HK-2 (cell line): ENCODE data around the gene CNTN5.
A peak's percentile ranks its signal among the peaks of the same experiment; 100 is the strongest.
"Not testable (repeated sequence)": the region's sequence is repeated elsewhere in the genome, so short reads cannot be mapped to it uniquely, and the experiment has no call there.

Experiments used
- DNase-seq: peaks from one replicate; pipeline ENCODE4 v3.0.0-alpha.2; 2018; ENCODE audit not compliant: unreplicated experiment

Gene CNTN5

GRCh38 chr11:99020352-99021225, at the start of gene CNTN5:
Gene CNTN5 (plus strand): TSS chr11:99020949.
- DNase-seq = peak; percentile 64

GRCh38 chr11:98979205-98979604, 41.5 kb upstream of the CNTN5 start:
- DNase-seq = no peak

GRCh38 chr11:99015634-99016454, 4.9 kb upstream of the CNTN5 start:
- DNase-seq = no peak

- no peak for DNase-seq
Measured at GRCh38 chr11:99019696-99020095, 1.1 kb upstream of the CNTN5 start.

- no peak for DNase-seq
Measured at GRCh38 chr11:99037057-99037456, 16.3 kb downstream of the CNTN5 start.

GRCh38 chr11:99063331-99063730, 42.6 kb downstream of the CNTN5 start:
- no peak for DNase-seq

GRCh38 chr11:99065121-99065520, 44.4 kb downstream of the CNTN5 start:
- no peak for DNase-seq

GRCh38 chr11:99066618-99067317, 46.0 kb downstream of the CNTN5 start:
- DNase-seq = no peak

- DNase-seq = no peak
Measured at GRCh38 chr11:99068832-99069231, 48.1 kb downstream of the CNTN5 start.

GRCh38 chr11:99069856-99070444, 49.2 kb downstream of the CNTN5 start:
- DNase-seq = no peak

GRCh38 chr11:99079576-99079975, 58.8 kb downstream of the CNTN5 start:
- DNase-seq = no peak

GRCh38 chr11:99080154-99080553, 59.4 kb downstream of the CNTN5 start:
- DNase-seq = no peak

- DNase-seq = no peak
Measured at GRCh38 chr11:99098258-99098657, 77.5 kb downstream of the CNTN5 start.

- DNase-seq = no peak
Measured at GRCh38 chr11:99098751-99099150, 78.0 kb downstream of the CNTN5 start.

- DNase-seq = no peak
Measured at GRCh38 chr11:99117603-99118002, 96.9 kb downstream of the CNTN5 start.

GRCh38 chr11:99133862-99134261, 113.1 kb downstream of the CNTN5 start:
- not testable (repeated sequence) for DNase-seq

GRCh38 chr11:99135508-99135907, 114.8 kb downstream of the CNTN5 start:
- no peak for DNase-seq

- DNase-seq = no peak
Measured at GRCh38 chr11:99142237-99142636, 121.5 kb downstream of the CNTN5 start.

- DNase-seq = no peak
Measured at GRCh38 chr11:99148352-99148751, 127.6 kb downstream of the CNTN5 start.

- DNase-seq = no peak
Measured at GRCh38 chr11:99154277-99154676, 133.5 kb downstream of the CNTN5 start.

- DNase-seq = no peak
Measured at GRCh38 chr11:99160447-99160846, 139.7 kb downstream of the CNTN5 start.

- DNase-seq = no peak
Measured at GRCh38 chr11:99162819-99163218, 142.1 kb downstream of the CNTN5 start.
